Measurements from ENCODE around the gene PLA2G6.

GRCh38 chr22:38132794-38133193 is 48.8 kb downstream of the PLA2G6 start:
- no peak for TF ChIP-seq CTCF (IDR thresholded peaks at IDR 0.05; ENCODE audit: borderline replicate concordance, extremely low read depth, low read length, poor library complexity, severe bottlenecking)
- TF ChIP-seq EZH2 (IDR thresholded peaks at IDR 0.05; ENCODE audit: borderline replicate concordance, low read depth, low read length, severe bottlenecking): no peak
